ENCODE results near the gene ROBO4.

Gene ROBO4

DNA sequence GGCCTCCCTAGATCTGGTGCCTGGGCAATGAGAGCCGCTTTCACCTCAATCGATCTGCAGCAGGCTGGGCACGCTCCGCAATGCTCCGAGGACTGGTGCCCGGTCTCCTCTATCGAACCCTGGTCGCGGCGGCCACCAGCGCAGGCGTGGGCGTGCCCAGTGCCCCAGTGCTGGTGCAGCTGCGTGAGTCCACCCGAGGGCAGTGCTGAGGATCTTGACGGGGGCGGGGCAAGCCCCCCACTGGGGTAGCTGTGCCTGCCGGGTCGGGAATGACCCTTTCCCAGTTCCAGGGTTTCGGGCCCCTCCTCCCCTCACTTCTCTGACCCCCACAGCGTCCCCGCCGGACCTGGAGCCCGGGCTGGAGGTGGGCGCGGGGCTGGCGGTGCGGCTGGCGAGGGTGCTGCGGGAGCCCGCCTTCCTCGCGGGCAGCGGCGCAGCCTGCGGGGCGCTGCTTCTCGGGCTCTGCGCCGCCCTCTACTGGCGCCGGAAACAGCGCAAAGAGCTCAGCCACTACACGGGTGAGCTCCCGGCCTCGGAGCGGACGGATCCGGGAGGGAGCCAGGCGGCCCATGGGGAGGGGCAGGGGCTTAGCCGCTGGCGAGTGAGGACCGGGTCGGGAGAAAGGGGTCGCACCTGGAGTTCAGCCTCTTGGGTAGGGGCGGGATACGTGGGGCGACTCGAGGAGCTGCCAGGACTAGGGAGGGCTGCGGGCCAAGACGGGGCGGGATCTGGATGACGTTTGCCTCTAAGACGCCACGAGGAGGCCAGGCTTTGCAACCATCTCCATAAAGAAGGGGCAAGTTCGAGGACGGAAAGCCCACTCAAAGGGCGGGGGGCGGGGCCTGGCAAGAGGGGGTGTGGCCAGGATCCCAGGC, 21.5 kb downstream of the ROBO4 start:
- no peaks in the 10 kb centered on the region for H3K36me3 ChIP-seq (ENCODE audit: control insufficient read depth, insufficient read depth, low read length)
- peak overlapping the region; percentile 79 for H3K4me3 ChIP-seq (ENCODE audit: low read depth, low read length)
- H3K9me3 ChIP-seq (ENCODE audit: control insufficient read depth, insufficient read depth, low read length) = no peaks in the 10 kb centered on the region
- H3K4me1 ChIP-seq (ENCODE audit: control insufficient read depth, insufficient read depth, low read length) = peaks cover 4% of the 10 kb centered on the region
- H3K9ac ChIP-seq (ENCODE audit: low read depth, low read length) = peak overlapping the region; percentile 76
- peaks cover 58% of the 10 kb centered on the region for H3K27me3 ChIP-seq (ENCODE audit: control insufficient read depth, insufficient read depth, low read length)

- Histone ChIP-seq H3K4me1 (ENCODE audit: control insufficient read depth, insufficient read depth, low read length) (peaks cover 4% of the 10 kb centered on the region), H3K9me3 (ENCODE audit: control insufficient read depth, insufficient read depth, low read length) (no peaks in the 10 kb centered on the region), H3K9ac (ENCODE audit: low read depth, low read length) (no peak overlapping the region), H3K36me3 (ENCODE audit: control insufficient read depth, insufficient read depth, low read length) (no peaks in the 10 kb centered on the region), H3K27me3 (ENCODE audit: control insufficient read depth, insufficient read depth, low read length) (peaks cover 66% of the 10 kb centered on the region), H3K4me3 (ENCODE audit: low read depth, low read length) (peak overlapping the region; percentile 79)
Observed at GRCh38 chr11:124875401-124875800, 22.3 kb downstream of the ROBO4 start.

- H3K27me3 ChIP-seq (ENCODE audit: control insufficient read depth, insufficient read depth, low read length) = peaks cover 73% of the 10 kb centered on the region
- H3K4me3 ChIP-seq (ENCODE audit: low read depth, low read length) = no peak overlapping the region
- no peaks in the 10 kb centered on the region for H3K9me3 ChIP-seq (ENCODE audit: control insufficient read depth, insufficient read depth, low read length)
- H3K9ac ChIP-seq (ENCODE audit: low read depth, low read length) = no peak overlapping the region
- peaks cover 4% of the 10 kb centered on the region for H3K4me1 ChIP-seq (ENCODE audit: control insufficient read depth, insufficient read depth, low read length)
- H3K36me3 ChIP-seq (ENCODE audit: control insufficient read depth, insufficient read depth, low read length) = no peaks in the 10 kb centered on the region
Observed at GRCh38 chr11:124874571-124875255, 23.0 kb downstream of the ROBO4 start.

DNA sequence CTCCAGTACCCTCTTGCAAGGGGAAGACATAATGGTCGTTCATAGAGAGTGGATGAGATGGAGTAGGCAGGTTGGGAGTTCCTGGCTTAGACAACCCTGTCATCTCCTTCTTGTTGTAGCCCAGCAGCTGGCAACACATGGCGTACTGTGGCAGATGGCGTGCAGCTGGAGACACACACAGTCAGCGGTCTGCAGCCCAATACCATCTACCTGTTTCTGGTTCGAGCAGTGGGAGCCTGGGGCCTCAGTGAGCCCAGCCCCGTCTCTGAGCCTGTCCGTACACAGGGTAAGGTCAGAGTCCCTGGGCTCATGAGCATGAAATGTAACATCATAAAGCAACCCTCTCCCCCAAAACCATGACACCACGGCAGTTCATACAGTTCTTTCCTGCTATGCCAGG, 23.7 kb downstream of the ROBO4 start:
- H3K36me3 ChIP-seq (ENCODE audit: control insufficient read depth, insufficient read depth, low read length) = no peaks in the 10 kb centered on the region
- no peak overlapping the region for H3K9ac ChIP-seq (ENCODE audit: low read depth, low read length)
- peaks cover 80% of the 10 kb centered on the region for H3K27me3 ChIP-seq (ENCODE audit: control insufficient read depth, insufficient read depth, low read length)
- H3K4me3 ChIP-seq (ENCODE audit: low read depth, low read length) = no peak overlapping the region
- peaks cover 4% of the 10 kb centered on the region for H3K4me1 ChIP-seq (ENCODE audit: control insufficient read depth, insufficient read depth, low read length)
- no peaks in the 10 kb centered on the region for H3K9me3 ChIP-seq (ENCODE audit: control insufficient read depth, insufficient read depth, low read length)

DNA sequence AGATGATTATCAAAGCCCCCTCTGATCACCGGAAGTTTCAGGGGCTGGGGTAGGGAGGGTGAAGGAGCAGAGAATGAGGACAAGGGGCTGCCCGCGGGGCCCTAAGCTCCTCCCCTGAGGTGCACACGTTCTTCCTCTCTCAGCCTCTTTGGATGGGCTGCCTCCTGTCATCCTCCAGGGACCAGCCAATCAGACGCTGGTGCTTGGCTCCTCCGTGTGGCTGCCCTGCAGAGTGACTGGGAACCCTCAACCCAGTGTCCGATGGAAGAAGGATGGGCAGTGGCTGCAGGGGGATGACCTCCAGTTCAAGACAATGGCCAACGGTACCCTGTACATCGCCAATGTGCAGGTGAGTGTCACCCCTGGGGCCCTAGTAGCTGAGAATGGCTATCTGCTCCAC, 24.9 kb downstream of the ROBO4 start:
- Histone ChIP-seq H3K9ac (ENCODE audit: low read depth, low read length) (no peak overlapping the region), H3K36me3 (ENCODE audit: control insufficient read depth, insufficient read depth, low read length) (no peaks in the 10 kb centered on the region), H3K4me3 (ENCODE audit: low read depth, low read length) (no peak overlapping the region), H3K9me3 (ENCODE audit: control insufficient read depth, insufficient read depth, low read length) (no peaks in the 10 kb centered on the region), H3K4me1 (ENCODE audit: control insufficient read depth, insufficient read depth, low read length) (no peaks in the 10 kb centered on the region), H3K27me3 (ENCODE audit: control insufficient read depth, insufficient read depth, low read length) (peaks cover 84% of the 10 kb centered on the region)

DNA sequence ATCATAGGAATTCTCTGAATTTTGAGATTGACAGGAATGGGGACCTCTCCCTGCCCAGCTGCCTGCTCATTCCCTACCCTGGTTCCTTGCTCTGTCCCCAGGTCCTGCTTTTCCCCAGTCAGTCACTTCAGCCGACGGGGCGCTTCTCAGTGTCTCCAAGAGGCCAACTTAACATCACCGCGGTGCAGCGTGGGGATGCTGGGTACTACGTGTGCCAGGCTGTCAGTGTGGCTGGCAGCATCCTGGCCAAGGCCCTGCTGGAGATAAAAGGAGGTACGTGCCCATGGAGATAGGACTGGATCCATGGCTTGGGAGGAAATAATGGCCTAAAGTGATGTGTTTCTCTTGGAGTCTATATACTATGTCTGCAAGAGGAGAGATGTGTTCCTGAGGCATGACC, 25.4 kb downstream of the ROBO4 start:
- Histone ChIP-seq H3K4me3 (ENCODE audit: low read depth, low read length) (no peak overlapping the region), H3K9me3 (ENCODE audit: control insufficient read depth, insufficient read depth, low read length) (no peaks in the 10 kb centered on the region), H3K4me1 (ENCODE audit: control insufficient read depth, insufficient read depth, low read length) (peaks cover 3% of the 10 kb centered on the region), H3K9ac (ENCODE audit: low read depth, low read length) (no peak overlapping the region), H3K36me3 (ENCODE audit: control insufficient read depth, insufficient read depth, low read length) (no peaks in the 10 kb centered on the region), H3K27me3 (ENCODE audit: control insufficient read depth, insufficient read depth, low read length) (peaks cover 87% of the 10 kb centered on the region)

DNA sequence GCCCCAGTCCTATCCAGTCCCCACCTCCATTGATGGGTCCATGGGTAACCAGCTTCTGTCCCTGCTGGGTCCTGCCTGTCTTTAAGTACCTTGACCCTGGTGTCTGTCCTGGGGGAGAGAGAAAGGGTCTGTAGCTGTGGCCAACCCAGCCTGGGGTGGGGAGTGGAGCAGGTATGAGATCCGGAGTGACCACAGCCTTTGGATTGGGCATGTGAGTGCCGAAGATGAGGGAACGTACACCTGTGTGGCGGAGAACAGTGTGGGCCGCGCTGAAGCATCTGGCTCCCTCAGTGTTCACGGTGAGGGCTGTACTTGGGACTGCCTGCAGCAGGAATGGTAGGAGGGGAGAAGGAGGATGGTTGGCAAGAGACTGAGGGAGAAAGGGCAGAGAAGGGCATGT, 27.2 kb downstream of the ROBO4 start:
- Histone ChIP-seq H3K9ac (ENCODE audit: low read depth, low read length) (no peak overlapping the region), H3K4me3 (ENCODE audit: low read depth, low read length) (no peak overlapping the region), H3K9me3 (ENCODE audit: control insufficient read depth, insufficient read depth, low read length) (no peaks in the 10 kb centered on the region), H3K27me3 (ENCODE audit: control insufficient read depth, insufficient read depth, low read length) (peaks cover 100% of the 10 kb centered on the region), H3K4me1 (ENCODE audit: control insufficient read depth, insufficient read depth, low read length) (peaks cover 8% of the 10 kb centered on the region), H3K36me3 (ENCODE audit: control insufficient read depth, insufficient read depth, low read length) (no peaks in the 10 kb centered on the region)

DNA sequence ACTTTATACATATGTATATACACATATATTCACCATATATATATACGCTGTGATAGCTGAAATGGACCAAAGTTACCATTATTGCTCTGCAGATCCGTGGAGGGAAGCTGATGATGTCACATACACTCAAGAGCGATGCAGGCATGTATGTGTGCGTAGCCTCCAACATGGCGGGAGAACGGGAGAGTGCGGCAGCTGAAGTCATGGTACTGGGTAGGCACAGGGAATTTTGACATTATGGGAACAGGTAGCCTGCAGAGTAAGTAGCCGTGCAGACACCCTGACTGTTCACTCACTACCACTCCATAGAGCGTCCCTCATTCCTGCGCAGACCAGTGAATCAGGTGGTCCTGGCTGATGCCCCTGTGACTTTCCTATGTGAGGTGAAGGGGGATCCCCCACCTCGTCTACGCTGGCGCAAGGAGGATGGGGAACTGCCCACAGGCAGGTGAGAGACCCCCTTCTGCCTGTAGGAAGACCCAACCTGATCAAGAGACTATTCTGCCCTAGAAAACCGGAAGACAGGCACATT, 27.7 kb downstream of the ROBO4 start:
- Histone ChIP-seq H3K4me3 (ENCODE audit: low read depth, low read length) (peak overlapping the region; percentile 20), H3K27me3 (ENCODE audit: control insufficient read depth, insufficient read depth, low read length) (peaks cover 100% of the 10 kb centered on the region), H3K9ac (ENCODE audit: low read depth, low read length) (no peak overlapping the region), H3K9me3 (ENCODE audit: control insufficient read depth, insufficient read depth, low read length) (no peaks in the 10 kb centered on the region), H3K4me1 (ENCODE audit: control insufficient read depth, insufficient read depth, low read length) (peaks cover 8% of the 10 kb centered on the region), H3K36me3 (ENCODE audit: control insufficient read depth, insufficient read depth, low read length) (no peaks in the 10 kb centered on the region)

- Histone ChIP-seq H3K9ac (ENCODE audit: low read depth, low read length) (no peak overlapping the region), H3K9me3 (ENCODE audit: control insufficient read depth, insufficient read depth, low read length) (no peaks in the 10 kb centered on the region), H3K4me3 (ENCODE audit: low read depth, low read length) (peak overlapping the region; percentile 28), H3K36me3 (ENCODE audit: control insufficient read depth, insufficient read depth, low read length) (no peaks in the 10 kb centered on the region), H3K27me3 (ENCODE audit: control insufficient read depth, insufficient read depth, low read length) (peaks cover 100% of the 10 kb centered on the region), H3K4me1 (ENCODE audit: control insufficient read depth, insufficient read depth, low read length) (peaks cover 10% of the 10 kb centered on the region)
Observed at GRCh38 chr11:124869331-124869730, 28.3 kb downstream of the ROBO4 start.

DNA sequence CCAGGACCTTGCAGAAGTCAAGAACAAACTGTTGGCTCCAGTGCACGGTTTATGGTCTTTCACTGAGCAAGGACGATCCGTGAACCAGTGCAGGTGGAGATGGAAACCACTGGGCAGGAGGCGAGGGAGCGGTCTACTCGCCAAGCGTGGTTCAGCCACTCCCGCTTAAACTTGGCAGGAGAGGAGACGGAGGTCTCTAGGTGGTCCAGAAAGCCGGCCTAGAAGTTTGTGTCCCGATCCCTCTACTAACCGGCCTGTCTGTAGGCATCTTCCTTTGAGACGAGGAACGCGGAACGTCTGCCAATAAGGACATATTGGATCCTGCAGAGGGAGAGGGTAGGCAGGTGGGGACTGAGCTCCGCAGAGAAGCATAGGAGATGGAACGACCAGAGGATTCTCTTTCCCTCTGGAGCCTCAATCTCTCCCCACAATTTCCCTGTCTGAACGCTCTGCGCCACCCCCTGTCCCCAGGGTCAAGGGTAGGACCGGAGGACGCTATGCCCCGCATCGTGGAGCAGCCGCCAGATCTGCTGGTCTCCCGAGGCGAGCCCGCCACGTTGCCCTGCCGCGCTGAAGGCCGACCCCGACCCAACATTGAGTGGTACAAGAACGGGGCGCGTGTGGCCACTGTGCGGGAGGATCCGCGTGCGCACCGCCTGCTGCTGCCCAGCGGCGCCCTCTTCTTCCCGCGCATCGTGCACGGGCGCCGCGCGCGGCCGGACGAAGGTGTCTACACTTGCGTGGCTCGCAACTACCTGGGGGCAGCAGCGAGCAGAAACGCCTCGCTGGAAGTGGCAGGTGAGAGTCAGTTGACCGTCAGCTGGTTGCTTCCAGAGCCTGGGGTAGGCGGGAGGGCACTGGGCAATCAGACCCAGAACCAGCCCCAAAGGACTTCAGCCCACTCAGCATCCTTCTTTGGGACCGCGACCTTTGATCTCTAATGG, 29.1 kb downstream of the ROBO4 start:
- H3K27me3 ChIP-seq (ENCODE audit: control insufficient read depth, insufficient read depth, low read length) = peaks cover 100% of the 10 kb centered on the region
- H3K4me3 ChIP-seq (ENCODE audit: low read depth, low read length) = peak overlapping the region; percentile 28
- no peaks in the 10 kb centered on the region for H3K36me3 ChIP-seq (ENCODE audit: control insufficient read depth, insufficient read depth, low read length)
- H3K9ac ChIP-seq (ENCODE audit: low read depth, low read length) = no peak overlapping the region
- peaks cover 10% of the 10 kb centered on the region for H3K4me1 ChIP-seq (ENCODE audit: control insufficient read depth, insufficient read depth, low read length)
- H3K9me3 ChIP-seq (ENCODE audit: control insufficient read depth, insufficient read depth, low read length) = no peaks in the 10 kb centered on the region

DNA sequence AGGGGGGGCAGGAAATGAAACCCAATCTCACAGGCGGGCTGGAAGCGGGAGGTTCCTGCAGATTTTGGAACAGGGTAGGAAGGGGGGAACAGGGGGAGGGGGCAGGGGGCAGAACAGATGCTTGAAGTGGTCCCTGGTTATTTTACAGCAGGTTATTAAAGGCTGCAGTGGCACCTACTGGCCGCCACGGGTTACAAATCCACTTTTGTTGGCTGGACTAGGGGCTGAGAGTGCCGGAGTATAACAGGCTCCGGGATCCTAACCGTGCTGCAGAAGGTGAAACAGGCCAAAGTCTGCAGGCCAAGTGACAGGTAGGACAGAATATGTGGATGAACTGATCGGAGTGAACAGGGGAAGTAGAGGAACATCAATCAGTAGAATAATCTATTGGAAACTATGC, 30.0 kb downstream of the ROBO4 start:
- no peak overlapping the region for H3K9ac ChIP-seq (ENCODE audit: low read depth, low read length)
- H3K9me3 ChIP-seq (ENCODE audit: control insufficient read depth, insufficient read depth, low read length) = no peaks in the 10 kb centered on the region
- no peak overlapping the region for H3K4me3 ChIP-seq (ENCODE audit: low read depth, low read length)
- peaks cover 10% of the 10 kb centered on the region for H3K4me1 ChIP-seq (ENCODE audit: control insufficient read depth, insufficient read depth, low read length)
- H3K36me3 ChIP-seq (ENCODE audit: control insufficient read depth, insufficient read depth, low read length) = no peaks in the 10 kb centered on the region
- peaks cover 100% of the 10 kb centered on the region for H3K27me3 ChIP-seq (ENCODE audit: control insufficient read depth, insufficient read depth, low read length)

Measured in iPS-15b (cell line).